SW 1271 (cell line): ENCODE measurements around the gene FARS2.
"Not testable (repeated sequence)": the region's sequence is repeated elsewhere in the genome, so short reads cannot be mapped to it uniquely, and the experiment has no call there.

ENCODE experiments used
- DNase-seq, 2 experiments: peaks; one replicate each; lab custom pipeline; 2025; lab: John Stamatoyannopoulos, UW

Gene FARS2

GRCh38 chr6:5695260-5696245 lies 434.2 kb downstream of the FARS2 start:
- no peak for DNase-seq

GRCh38 chr6:5697508-5697907 lies 436.2 kb downstream of the FARS2 start:
- no peak for DNase-seq

DNA sequence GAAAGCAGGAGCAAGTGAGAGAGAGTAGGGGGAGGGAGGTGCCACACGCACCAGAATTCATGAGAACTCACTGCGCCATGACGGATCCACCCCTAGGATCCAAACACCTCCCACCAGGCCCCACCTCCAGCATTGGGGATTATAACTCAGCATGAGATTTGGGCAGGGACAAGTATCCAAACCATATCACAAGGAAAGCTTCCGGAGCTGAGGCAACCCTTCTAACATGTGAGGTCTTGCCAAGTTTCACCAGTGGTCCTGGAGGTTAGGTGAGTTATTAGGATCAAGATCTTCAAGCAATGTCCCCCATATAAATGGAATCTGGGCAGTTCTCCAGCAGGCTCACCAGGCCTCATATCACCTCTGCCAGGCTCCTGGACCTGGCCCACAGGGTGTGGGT lies 437.0 kb downstream of the FARS2 start:
- DNase-seq, result no peak

DNA sequence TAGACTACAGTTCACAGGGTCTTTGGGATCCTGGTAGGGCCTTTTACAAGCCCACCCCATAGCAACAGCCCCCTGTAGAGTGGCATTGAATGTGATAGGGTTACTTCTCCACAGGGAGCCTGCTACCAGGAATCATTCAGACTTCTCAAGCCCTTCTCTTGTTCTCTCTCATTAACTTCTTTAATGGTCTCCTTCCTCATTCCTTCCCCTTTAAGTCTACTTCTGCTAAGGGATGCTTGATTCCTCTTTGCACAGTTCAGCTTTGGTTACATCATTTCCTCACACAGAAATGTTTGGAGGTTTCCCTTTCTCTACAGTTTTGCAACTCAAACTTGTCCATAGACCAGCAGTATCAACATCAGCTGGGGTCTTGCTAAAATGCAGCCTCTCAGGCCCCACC lies 437.8 kb downstream of the FARS2 start:
- DNase-seq, result not testable (repeated sequence)

- no peak for DNase-seq
Observed at GRCh38 chr6:5701174-5701573, 439.9 kb downstream of the FARS2 start.

DNA sequence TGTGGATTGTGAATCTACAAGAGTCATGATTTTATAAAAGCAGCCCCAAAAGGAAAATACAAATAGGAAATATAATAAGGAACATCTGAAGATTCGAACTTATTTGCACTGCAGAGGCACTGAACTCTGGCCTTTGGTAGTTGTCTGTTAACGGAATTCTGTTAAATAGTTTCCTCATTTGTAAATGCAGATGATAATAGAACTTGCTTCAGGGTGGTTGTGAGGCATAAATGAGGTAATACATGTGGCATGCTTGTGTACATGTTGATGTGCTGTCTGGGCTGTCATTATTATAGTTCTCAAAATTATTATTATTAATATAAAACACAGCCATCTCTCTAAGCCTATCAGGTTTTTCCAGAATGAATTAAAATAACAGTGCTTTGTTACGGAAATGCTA lies 443.4 kb downstream of the FARS2 start:
- DNase-seq, result no peak

DNA sequence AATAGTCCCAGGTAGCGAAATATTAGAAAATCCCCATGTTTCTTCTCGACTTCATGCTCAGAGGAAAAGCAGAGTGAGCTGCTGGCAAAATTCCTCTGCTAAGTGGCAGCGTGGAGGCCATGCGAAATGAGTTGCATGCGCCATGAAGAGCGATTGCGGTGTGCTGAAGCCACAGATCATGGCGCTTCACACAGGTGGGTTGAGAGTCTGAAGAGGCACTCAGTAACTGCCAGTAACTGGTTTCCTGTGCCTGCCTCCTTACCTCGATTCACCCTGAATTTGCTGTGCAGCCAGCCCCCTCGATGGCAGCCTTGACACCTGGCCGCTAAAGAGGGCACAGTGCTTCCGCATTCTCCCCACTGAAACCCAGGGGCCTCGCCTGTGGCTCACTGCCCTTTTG lies 443.9 kb downstream of the FARS2 start:
- DNase-seq, result no peak

DNA sequence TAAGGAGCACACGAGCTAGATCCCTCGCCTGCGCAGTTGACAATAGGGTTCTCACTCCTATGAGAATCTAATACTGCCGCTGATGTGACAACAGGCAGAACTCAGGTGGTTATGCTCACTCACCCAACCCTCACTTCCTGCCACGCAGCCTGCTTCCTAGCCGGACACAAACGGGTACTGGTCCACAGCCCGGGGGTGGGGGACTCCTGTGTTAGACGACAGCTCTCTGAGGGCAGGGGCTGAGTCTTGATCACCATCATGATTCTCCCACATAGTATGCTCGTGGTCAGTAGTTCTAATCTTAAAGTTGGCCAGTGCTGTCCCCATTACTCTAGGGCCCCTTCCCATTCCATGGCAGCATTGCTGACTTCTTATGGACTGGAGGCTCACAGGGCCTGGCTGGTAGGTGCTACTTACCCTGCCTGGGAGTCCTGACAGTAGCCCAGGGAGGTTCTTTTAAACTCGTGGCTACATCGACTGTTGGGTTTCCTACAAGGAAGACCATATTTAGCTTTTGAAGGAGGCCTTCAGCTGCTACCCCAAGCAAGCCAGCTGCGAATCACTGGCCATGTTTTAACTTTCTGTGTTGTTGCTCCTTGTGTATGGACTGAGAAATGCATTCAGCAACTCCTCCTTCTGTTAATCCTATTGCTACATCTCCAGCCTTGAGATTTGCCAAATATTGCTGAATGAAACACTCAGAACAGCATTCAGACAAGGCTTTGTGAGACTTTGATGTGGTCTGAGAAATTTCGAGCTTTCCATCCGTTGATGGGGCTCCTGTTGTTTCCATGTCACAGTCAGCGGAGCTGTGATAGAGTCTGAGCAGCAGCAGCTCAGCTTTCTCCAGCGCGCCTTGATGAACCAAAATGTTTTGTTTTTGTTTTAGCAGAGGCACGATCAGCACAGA lies 445.1 kb downstream of the FARS2 start:
- DNase-seq, result no peak

GRCh38 chr6:5707281-5708045 lies 446.1 kb downstream of the FARS2 start:
- no peak for DNase-seq

- no peak for DNase-seq
Observed at GRCh38 chr6:5710516-5710915, 449.2 kb downstream of the FARS2 start.

DNA sequence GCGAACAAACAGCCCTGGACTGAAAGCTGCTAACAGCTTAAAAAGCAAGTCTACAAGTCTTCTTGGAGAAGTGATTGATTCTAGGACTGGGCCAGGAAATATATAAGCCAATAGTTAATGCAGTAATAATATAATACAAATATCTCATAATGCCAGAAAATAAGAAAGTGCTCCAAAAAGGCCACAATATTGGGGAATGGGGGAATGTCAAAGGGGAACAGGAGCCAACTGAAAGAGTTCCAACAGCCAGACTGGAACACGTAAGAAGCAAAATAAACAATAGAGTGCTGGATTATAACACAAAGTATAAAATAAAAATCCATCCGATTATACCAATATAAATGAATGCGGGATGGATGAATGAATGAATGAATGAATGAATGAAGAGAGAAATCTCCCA lies 449.6 kb downstream of the FARS2 start:
- no peak for DNase-seq

- no peak for DNase-seq
Observed at GRCh38 chr6:5712349-5713215, 451.3 kb downstream of the FARS2 start.

DNA sequence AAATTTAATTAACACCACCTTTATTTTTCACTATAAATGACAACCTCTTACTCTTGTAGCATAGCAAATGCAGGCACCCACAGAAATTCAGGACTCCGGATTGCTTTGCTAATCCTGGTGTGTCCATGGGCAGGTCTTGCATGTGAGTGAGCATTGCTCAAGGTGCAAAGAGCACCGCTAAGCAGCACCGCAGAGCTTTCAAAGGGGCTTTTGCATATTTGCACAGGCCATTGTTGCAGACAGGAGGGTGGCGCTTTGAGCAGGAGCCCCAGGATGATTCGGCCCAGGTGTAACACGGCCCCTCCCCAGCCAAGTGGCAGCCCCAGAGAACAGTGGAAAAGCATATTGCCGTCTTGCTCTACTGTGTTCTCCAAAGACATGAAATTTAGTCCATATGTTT lies 452.2 kb downstream of the FARS2 start:
- no peak for DNase-seq

DNA sequence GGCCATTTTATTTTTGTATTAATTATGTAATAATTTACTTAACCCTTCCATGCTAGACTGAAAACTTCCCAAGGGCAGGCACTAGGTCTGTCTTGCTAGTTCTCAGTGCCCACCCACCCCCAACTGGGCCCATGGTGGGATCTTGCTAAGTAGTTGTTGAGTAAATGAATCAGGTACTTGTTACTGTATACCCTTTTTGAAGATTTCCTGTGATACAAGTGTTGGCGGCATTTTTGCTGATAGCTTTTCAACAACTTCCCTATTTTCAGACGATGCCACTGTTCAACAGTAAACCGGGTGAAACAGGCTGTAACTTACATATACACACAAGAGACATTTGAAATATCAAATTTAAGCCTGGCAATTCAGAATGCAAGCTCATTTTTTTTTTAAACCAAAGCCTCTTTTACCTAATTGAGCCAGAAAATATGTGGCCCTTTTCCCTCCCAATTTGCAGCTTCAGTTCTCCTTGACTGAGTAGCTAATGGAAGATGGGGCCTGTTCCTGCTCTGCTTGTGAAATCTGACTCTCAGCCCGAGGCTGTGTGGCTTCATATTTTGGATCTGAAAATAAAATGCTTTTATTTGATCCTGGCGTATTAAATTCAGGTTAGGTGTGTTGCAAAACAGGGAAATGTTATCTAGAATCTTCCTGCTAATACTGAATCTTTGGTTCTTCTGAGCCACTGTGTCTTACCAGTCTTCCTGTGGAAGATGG lies 457.1 kb downstream of the FARS2 start:
- DNase-seq, result no peak

DNA sequence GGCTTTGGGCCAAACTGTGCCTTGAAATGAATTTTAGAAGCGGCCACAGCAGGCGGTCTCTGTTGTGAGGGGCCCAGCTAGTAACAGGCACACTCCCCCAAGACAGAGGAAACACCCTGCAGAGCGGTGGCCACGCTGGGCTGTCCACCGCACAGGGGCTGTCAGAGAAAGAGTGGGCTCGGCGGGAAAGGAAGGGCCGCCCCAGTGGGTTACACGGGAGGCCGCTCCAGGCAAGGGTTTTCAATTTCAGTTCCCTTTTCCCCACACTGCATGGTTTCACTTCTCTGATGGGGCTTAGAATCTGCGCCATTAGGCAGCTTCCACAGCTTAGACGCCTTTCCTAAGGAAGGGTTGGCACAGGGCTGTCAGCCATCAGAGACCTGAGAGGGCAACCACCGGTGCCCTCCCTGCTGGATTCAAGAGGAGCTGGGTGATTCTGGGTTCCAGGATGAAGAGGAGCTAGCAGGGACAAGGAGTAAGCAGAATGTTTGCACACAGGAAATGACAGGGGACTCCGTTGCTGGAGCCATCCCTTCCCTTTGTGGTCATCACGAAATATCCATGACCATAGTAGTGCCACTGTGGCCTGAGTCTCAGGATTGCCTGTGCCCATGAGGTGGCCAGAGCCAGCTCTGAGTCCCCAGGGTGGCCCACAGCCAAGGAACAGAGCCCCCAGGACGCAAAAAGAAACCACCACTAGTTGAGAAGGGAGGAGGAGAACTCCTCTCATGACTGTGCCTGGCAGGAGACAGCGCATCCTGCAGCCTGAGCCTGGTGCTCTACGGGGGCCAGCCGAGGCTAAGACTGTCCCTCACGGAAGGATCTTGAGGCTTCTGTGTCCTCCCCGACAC lies 462.8 kb downstream of the FARS2 start:
- DNase-seq, result no peak

DNA sequence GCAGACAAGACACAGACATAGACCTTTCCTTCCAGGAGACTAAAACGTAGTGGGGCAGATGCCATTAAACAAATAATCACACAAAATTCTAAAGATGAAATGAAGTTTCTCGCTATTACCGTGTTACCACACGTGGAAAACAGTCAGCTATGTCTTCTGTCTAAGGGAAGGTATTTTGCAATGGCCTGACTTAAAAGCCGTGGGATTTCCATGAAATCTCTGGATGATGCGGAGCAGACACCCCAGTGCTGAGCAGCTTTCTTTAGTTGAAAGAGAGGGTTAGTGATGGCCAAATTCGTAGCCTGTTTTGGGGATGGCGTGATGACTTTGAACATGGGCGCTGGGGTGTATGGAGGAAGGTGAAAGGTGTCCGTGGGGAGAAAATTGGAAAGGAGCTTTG lies 463.6 kb downstream of the FARS2 start:
- no peak for DNase-seq

- no peak for DNase-seq
Observed at GRCh38 chr6:5726976-5727718, 465.8 kb downstream of the FARS2 start.

- no peak for DNase-seq
Observed at GRCh38 chr6:5728351-5729079, 467.2 kb downstream of the FARS2 start.
